Measurements from ENCODE around the gene SEMA6A.

SEMA6A gene

GRCh38 chr5:116604805-116605204, 30.2 kb upstream of the SEMA6A start:
- no peak overlapping the region for H3K4me3 ChIP-seq (replicated peaks; ENCODE audit: insufficient read depth, low read length)
- H3K27me3 ChIP-seq (ENCODE audit: insufficient read depth, poor library complexity, severe bottlenecking), result no peaks in the 10 kb centered on the region
- H3K27ac ChIP-seq (replicated peaks), result no peak overlapping the region
- TF ChIP-seq CTCF (IDR thresholded peaks at IDR 0.05; ENCODE audit: insufficient read depth, low read length), result no peak
- no peak for TF ChIP-seq GABPA (IDR thresholded peaks at IDR 0.05; ENCODE audit: low read depth)
- TF ChIP-seq SPI1 (IDR thresholded peaks at IDR 0.05; ENCODE audit: borderline replicate concordance, low read depth), result no peak
- TF ChIP-seq REST (IDR thresholded peaks at IDR 0.05; ENCODE audit: insufficient replicate concordance, low read depth), result no peak
- no peak for TF ChIP-seq POLR2AphosphoS5 (IDR thresholded peaks at IDR 0.05; ENCODE audit: low read depth)
- DNase-seq (ENCODE audit: low read depth in 1 of 2, low spot score in 1 of 2), result no peak

GRCh38 chr5:116600876-116601275, 26.3 kb upstream of the SEMA6A start:
- TF ChIP-seq CTCF (IDR thresholded peaks at IDR 0.05; ENCODE audit: insufficient read depth, low read length) (no peak), SPI1 (IDR thresholded peaks at IDR 0.05; ENCODE audit: borderline replicate concordance, low read depth) (no peak), REST (IDR thresholded peaks at IDR 0.05; ENCODE audit: insufficient replicate concordance, low read depth) (no peak), POLR2AphosphoS5 (IDR thresholded peaks at IDR 0.05; ENCODE audit: low read depth) (no peak), GABPA (IDR thresholded peaks at IDR 0.05; ENCODE audit: low read depth) (no peak)
- no peaks in the 10 kb centered on the region for H3K27me3 ChIP-seq (ENCODE audit: insufficient read depth, poor library complexity, severe bottlenecking)
- H3K27ac ChIP-seq (replicated peaks), result no peak overlapping the region
- no peak overlapping the region for H3K4me3 ChIP-seq (replicated peaks; ENCODE audit: insufficient read depth, low read length)
- DNase-seq (ENCODE audit: low read depth in 1 of 2, low spot score in 1 of 2), result no peak

- TF ChIP-seq GABPA (IDR thresholded peaks at IDR 0.05; ENCODE audit: low read depth) (no peak), CTCF (IDR thresholded peaks at IDR 0.05; ENCODE audit: insufficient read depth, low read length) (no peak), SPI1 (IDR thresholded peaks at IDR 0.05; ENCODE audit: borderline replicate concordance, low read depth) (no peak), POLR2AphosphoS5 (IDR thresholded peaks at IDR 0.05; ENCODE audit: low read depth) (no peak), REST (IDR thresholded peaks at IDR 0.05; ENCODE audit: insufficient replicate concordance, low read depth) (no peak)
- no peaks in the 10 kb centered on the region for H3K27me3 ChIP-seq (ENCODE audit: insufficient read depth, poor library complexity, severe bottlenecking)
- no peak overlapping the region for H3K27ac ChIP-seq (replicated peaks)
- DNase-seq (ENCODE audit: low read depth in 1 of 2, low spot score in 1 of 2), result no peak
- H3K4me3 ChIP-seq (replicated peaks; ENCODE audit: insufficient read depth, low read length), result no peak overlapping the region
Observed at GRCh38 chr5:116598911-116599310, 24.3 kb upstream of the SEMA6A start.
